ENCODE results near the gene SFI1.

The SFI1 gene

GRCh38 chr22:31618471-31619176 is 122.3 kb downstream of the SFI1 start:
- DNase-seq = no peak

- no peak for DNase-seq
Observed at GRCh38 chr22:31619611-31620300, 123.4 kb downstream of the SFI1 start.

- no peak for DNase-seq
Observed at GRCh38 chr22:31620756-31621480, 124.6 kb downstream of the SFI1 start.

GRCh38 chr22:31621507-31622124 is 125.3 kb downstream of the SFI1 start:
- DNase-seq = no peak

GRCh38 chr22:31622980-31623379 is 126.6 kb downstream of the SFI1 start:
- no peak for DNase-seq

- no peak for DNase-seq
Observed at GRCh38 chr22:31623592-31624304, 127.4 kb downstream of the SFI1 start.

- no peak for DNase-seq
Observed at GRCh38 chr22:31625257-31625640, 128.9 kb downstream of the SFI1 start.

- no peak for DNase-seq
Observed at GRCh38 chr22:31625661-31626426, 129.5 kb downstream of the SFI1 start.

- DNase-seq = no peak
Observed at GRCh38 chr22:31626427-31627150, 130.3 kb downstream of the SFI1 start.

- no peak for DNase-seq
Observed at GRCh38 chr22:31627223-31627731, 130.9 kb downstream of the SFI1 start.

GRCh38 chr22:31628362-31628761 is 132.0 kb downstream of the SFI1 start:
- DNase-seq = no peak

- DNase-seq = no peak
Observed at GRCh38 chr22:31628969-31629708, 132.8 kb downstream of the SFI1 start.

- no peak for DNase-seq
Observed at GRCh38 chr22:31629741-31630184, 133.4 kb downstream of the SFI1 start.

GRCh38 chr22:31630331-31631329 is 134.3 kb downstream of the SFI1 start:
- peak in 1 of 2 experiments; percentile 4 for DNase-seq

- DNase-seq = no peak
Observed at GRCh38 chr22:31631436-31631835, 135.1 kb downstream of the SFI1 start.

GRCh38 chr22:31635638-31636306 is 139.4 kb downstream of the SFI1 start:
- DNase-seq = no peak

- no peak for DNase-seq
Observed at GRCh38 chr22:31637447-31637890, 141.1 kb downstream of the SFI1 start.
